GM13977 (cell line): Measurements from ENCODE around the gene RXRA.

Source experiments
- DNase-seq: peaks from one replicate; pipeline ENCODE4 v3.0.0; 2012; ENCODE audit warnings: low spot score
- CTCF ChIP-seq: IDR thresholded peaks from 2 replicates; pipeline ENCODE4 v1.5.1; 2012; ENCODE audit warnings: mild to moderate bottlenecking, control low read depth; ENCODE audit not compliant: insufficient read depth; ENCODE audit errors: extremely low read depth, missing control alignments
- in situ Hi-C: fragments of 300-500 bp; cut with MboI; formaldehyde crosslinking; loops from one replicate; pipeline ENCODE4 v1.12.0; 2022; ENCODE audit warnings: low sequenced_read_pairs, low pct_unique_long_range_greater_than_20kb, mixed read lengths, inconsistent platforms; ENCODE audit not compliant: unreplicated experiment

Gene RXRA

DNA sequence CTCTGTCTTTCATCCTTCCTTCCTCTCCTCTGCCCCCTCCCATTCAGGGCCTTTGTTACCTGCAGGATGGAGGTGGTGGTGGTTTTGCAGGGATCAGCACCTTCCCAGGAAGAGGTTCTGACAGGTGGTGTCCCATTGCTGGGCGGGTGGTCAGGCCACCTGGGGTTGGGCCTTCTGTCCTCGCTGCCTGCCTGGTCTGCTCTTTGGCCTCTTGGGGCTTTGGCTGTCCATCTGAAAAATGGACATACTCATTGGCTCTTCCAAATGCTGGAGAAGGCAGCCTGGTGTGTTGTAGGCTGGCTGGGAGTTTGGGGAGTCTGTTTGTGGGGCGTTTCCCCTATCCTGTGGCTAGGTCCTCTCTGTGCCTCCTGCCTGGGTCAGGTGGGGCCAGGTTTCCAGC lies 4.3 kb downstream of the RXRA start:
- in situ Hi-C loops: no loop called here
- no peak for DNase-seq
- TF ChIP-seq CTCF: no peak

- no peak for DNase-seq
- in situ Hi-C loops: no loop called here
- no peak for TF ChIP-seq CTCF
Observed at GRCh38 chr9:134331186-134332025, 5.2 kb downstream of the RXRA start.

DNA sequence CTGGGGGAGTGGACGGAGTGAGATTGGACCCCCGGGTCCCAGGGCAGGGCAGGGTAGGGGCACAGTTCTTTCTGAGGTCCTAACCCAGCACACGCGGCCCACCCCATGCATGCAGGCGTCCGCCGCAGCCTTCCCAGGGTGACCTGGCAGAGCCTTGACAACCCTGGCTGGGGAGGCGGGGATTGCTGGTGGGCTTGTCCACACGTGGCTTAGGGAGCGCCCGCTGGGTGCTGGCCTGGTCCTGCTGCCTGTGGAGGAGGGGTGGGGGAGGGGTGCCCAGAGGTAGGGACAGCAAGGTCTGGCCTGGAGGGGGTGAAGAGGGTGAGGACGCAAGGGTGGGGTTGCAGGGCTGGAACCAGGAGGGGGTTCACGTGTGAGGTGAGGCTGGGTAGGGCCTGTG lies 6.0 kb downstream of the RXRA start:
- no peak for DNase-seq
- TF ChIP-seq CTCF: no peak
- in situ Hi-C loops: no loop called here

DNA sequence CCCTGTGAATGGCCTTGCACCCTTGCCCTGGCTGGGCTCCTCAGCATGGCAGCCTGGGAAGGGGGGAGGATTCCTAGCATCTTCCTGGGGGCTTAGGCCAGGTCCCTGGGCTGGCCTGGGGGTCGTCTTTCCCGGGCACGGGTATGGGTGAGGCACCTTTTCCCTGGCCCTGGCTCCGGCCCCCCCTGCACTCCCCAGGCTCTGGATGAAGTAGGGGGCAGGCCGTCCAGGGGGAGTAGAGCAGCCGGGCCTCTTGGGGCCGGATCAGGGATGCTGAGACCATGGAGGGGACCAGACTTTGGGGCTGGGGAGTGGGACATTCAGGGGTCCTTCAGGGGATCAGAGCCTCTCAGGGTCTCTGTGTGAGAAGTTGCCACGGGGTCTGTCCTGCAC lies 6.6 kb downstream of the RXRA start:
- in situ Hi-C loops: no loop called here
- TF ChIP-seq CTCF: no peak
- DNase-seq: no peak

DNA sequence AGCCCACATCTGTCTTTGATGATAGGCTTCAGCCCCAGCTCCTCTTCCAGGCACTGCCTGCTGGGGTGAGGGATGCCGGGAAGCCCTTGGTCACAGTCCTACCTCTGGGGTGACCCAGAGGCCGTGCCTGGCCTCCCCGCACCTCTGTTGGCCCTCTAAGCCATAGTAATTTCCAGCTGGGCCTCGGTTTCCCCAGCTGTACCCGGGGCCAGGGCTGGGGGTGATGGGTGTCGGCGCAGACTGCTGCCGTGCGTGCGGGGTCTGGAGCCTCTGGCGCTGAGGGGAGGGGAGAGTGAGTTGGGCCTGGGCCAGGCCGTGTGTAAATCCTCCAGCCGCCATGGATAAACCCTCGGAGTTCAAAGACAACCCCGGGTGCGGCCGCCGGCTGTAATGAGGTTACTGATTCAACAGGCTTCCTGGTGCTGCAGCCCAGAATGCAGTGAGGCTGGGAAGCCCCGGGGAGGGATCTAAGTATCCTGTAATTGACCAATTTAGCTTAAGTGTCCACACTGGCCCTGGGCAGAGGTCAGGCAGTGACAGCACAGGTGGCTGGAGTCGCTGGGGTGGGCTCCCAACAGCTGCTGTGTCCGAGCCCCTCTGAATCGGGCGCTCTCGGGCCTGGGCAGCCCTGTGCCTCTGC lies 7.1 kb downstream of the RXRA start:
- no peak for DNase-seq
- no peak for TF ChIP-seq CTCF
- in situ Hi-C loops: no loop called here

- no peak for TF ChIP-seq CTCF
- in situ Hi-C loops: no loop called here
- no peak for DNase-seq
Observed at GRCh38 chr9:134333874-134334581, 7.8 kb downstream of the RXRA start.
